Ramos (cell line): ENCODE results near the gene AKAIN1.

Source experiments
- in situ Hi-C: fragments of 300-500 bp; cut with MboI; formaldehyde crosslinking; loops from one replicate; pipeline ENCODE4 v1.14.3; 2022; ENCODE audit warnings: low sequenced_read_pairs; ENCODE audit not compliant: unreplicated experiment

AKAIN1 gene

DNA sequence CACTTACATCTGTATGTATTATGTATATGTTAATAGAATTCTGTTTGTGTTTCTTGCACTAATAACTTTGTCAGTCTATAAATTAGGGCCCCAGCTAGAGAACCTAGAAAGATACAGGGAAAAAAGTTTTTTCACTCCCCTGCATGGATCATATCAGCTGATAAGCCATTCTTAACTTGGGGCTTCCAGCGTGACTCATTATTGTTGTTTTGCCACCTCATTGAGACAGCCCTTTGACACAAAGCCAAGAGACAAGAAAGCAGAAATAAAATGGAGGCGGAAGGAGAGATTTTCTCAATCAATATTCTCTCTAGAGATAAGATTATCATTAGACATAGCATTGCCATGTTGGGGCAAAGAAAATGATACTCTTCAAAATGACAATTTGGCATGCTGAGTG is 93.4 kb downstream of the AKAIN1 start:
- in situ Hi-C loops, result loop anchor here (25.0 kb wide), 1 partner anchor 109 kb away; no protein-coding TSS in a partner anchor

DNA sequence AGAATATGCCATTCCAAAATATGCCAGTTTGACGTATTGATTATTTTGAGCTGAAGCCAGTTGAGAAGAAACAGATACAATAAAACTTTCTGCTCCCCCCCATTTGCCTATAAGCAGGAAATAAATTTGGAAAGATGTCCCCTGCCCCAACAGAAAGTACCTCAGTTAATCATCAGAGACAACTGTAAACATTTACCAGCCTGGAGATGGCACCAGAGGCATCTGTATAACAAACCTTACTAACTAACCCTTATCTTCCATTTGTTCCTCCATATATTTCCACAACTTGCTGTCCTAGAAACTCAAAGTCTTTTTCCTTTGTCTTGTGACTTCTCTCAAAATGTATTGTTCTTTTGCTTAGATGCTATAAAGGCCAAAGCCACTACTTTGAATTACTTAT is 93.8 kb downstream of the AKAIN1 start:
- in situ Hi-C loops, result loop anchor here (25.0 kb wide), 1 partner anchor 109 kb away; no protein-coding TSS in a partner anchor

DNA sequence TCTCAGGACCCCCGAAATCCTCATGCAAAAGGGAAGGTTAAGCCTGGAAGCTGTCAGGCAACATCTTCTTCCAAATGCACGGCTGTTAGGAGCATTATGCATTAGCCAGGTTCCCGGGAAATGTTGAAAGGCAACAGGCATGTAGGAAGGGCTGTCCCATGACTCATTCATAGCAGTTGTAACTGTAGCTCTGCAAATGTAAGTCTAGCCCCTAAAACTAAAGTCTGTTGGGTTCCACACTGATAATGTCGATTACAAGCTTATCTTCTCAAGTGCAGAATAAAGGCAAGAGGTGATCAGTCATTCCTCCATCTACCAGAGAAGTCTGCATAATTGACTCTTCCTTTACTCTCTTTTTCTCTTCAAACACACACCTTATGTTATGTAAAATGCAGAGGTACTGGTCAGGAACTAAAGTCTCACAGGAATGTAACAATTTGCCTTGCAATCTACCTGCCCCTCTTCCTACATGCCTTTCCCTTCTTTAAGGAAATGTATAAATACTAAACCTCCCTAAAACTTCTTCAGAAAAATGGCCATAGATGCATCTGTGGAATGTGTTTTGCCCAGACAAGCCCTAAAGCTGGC is 99.8 kb downstream of the AKAIN1 start:
- in situ Hi-C loops, result no loop called here

DNA sequence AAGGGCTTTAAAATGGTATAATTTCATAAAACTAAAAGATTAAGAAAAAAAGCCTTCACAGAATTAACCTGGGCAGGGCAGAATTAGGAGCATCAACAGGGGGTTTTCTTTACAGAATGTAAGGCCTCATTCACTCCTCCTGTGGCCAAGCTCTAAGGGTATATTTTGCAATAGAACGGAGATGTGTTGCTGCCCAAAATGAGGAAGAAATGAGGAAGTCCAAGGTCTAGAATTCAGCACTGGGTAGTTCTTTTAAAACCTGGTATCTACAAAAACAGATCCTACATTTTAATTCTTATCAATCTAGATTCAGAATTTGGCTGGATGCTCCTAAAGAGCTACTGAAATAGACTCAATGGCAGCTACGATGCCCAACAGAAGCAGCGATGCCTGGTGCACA is 101.8 kb downstream of the AKAIN1 start:
- in situ Hi-C loops, result no loop called here

DNA sequence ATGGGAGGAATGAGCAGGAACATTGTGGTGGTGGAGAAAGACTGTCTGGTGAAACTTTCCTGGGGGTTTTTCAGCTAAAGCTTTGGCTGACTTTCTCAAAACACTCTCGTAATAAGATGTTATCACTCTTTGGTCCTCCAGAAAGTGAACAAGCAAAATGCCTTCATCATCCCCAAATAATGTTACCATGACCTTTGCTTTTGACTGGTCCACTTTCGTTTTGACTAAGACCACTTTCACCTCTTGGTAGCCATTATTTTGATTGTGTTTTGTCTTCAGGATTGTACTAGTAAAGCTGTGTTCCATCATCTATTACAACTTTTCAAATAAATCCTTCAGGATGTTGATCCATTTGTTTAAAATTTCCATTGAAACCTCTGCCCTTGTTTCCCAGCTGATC is 103.2 kb downstream of the AKAIN1 start:
- in situ Hi-C loops, result no loop called here
